Measurements from ENCODE around the gene DYNLRB1. TPM values are rescaled to one million over a fixed set of nuclear protein-coding genes. Genes with fewer than 3 reads are reported as not detected.

The DYNLRB1 gene
- total RNA-seq, 2 donors from 2014 or later, result 115 TPM

GRCh38 chr20:34529742-34530141 is 13.5 kb downstream of the DYNLRB1 start:
- ATAC-seq (no peak), DNase-seq (peak in 1 of 2 donors; percentile 12)
- intact Hi-C loops (cut with DNase I, micrococcal nuclease), result no loop called here

- intact Hi-C loops (cut with DNase I, micrococcal nuclease), result no loop called here
- ATAC-seq (no peak), DNase-seq (peak in 1 of 2 donors; percentile 21)
Observed at GRCh38 chr20:34530342-34530741, 14.1 kb downstream of the DYNLRB1 start.

- ATAC-seq (no peak), DNase-seq (peak in 1 of 2 donors; percentile 14)
- intact Hi-C loops (cut with DNase I, micrococcal nuclease), result no loop called here
Observed at GRCh38 chr20:34531608-34532265, 15.5 kb downstream of the DYNLRB1 start.

- DNase-seq (peak in 1 of 2 donors; percentile 4), ATAC-seq (no peak)
- intact Hi-C loops (cut with DNase I, micrococcal nuclease), result no loop called here
Observed at GRCh38 chr20:34532320-34532719, 16.1 kb downstream of the DYNLRB1 start.

GRCh38 chr20:34532756-34533155 is 16.5 kb downstream of the DYNLRB1 start:
- ATAC-seq (no peak), DNase-seq (peak in 1 of 2 donors; percentile 3)
- intact Hi-C loops (cut with DNase I, micrococcal nuclease), result no loop called here

DNA sequence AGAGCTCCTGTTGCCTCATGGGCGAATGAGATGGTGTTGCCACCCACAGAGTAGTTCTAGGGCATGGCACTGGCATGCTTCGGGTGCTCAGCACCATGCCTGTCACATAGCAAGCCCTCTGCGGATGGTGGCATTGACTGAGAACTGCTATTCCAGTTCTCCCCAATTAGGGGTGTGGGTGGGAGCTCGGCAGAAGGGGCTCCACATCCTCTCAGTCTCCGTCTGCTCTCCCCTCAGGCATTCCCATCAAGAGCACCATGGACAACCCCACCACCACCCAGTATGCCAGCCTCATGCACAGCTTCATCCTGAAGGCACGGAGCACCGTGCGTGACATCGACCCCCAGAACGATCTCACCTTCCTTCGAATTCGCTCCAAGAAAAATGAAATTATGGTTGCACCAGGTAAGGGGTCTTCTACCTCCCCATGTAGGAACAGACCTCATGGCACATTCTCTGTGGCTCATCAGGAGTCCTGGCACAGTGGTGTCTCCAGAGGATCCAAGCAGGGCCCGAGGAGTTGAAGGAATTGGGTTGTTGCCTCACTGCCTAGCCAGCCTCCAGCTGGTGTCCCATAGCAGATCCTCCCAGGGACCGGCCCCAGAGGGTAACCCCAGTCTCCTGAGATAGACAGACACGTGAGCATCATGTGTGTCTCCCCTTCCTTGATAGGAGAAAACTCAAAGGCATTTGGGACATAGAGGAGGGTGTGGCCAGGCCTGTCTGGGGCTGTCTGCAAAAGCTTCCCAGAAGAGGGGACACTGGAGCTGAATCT is 18.4 kb downstream of the DYNLRB1 start:
- ATAC-seq (no peak), DNase-seq (peak in 1 of 2 donors; percentile 16)
- intact Hi-C loops (cut with DNase I, micrococcal nuclease), result no loop called here

GRCh38 chr20:34535301-34535840 is 19.1 kb downstream of the DYNLRB1 start:
- intact Hi-C loops (cut with DNase I, micrococcal nuclease), result no loop called here
- ATAC-seq, result no peak

GRCh38 chr20:34535857-34536256 is 19.6 kb downstream of the DYNLRB1 start:
- intact Hi-C loops (cut with DNase I, micrococcal nuclease), result no loop called here
- DNase-seq (no peak), ATAC-seq (peak; percentile 24)

More at GRCh38 chr20:34535301-34535840, 19.1 kb downstream of the DYNLRB1 start:
- DNase-seq, result no peak

DNA sequence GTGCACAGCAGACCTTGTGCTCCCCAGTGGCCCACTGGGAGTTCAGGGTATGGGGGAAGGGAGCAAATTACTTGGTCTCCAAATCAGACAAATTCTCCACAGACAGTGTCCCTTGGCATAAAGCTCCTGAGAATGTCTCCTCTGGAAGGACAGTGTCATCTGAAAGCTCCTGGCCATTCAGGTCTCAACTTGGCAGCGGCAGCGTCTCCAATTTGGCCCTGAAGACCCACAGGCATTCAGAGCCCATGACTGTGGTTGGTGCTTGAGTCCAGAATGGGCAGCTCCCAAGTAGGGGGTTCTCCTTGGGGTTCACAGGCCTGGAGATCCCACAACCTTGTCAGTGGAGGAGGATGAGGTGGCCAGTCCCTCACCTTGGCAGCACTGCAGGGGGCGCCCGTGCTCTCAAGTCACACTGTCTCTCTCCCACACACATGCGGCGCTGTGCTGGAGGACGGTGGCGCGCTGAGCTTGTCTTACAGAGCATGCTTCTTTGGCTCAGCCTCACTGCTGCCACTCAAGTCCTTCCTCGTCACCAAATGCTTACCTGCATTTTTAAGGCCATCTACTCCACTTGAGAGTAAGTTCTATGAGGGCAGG is 20.7 kb downstream of the DYNLRB1 start:
- intact Hi-C loops (cut with DNase I, micrococcal nuclease), result no loop called here
- ATAC-seq (peak; percentile 83), DNase-seq (peak in 1 of 2 donors; percentile 79)

- no peak for DNase-seq
- intact Hi-C loops (cut with DNase I, micrococcal nuclease), result no loop called here
- no peak for ATAC-seq
Observed at GRCh38 chr20:34537651-34538050, 21.4 kb downstream of the DYNLRB1 start.

- ATAC-seq (peak; percentile 37), DNase-seq (peak in 1 of 2 donors; percentile 60)
- intact Hi-C loops (cut with DNase I, micrococcal nuclease), result no loop called here
Observed at GRCh38 chr20:34538671-34539123, 22.5 kb downstream of the DYNLRB1 start.

- intact Hi-C loops (cut with DNase I, micrococcal nuclease), result no loop called here
- no peak for ATAC-seq
- no peak for DNase-seq
Observed at GRCh38 chr20:34539756-34540155, 23.5 kb downstream of the DYNLRB1 start.

GRCh38 chr20:34540596-34541263 is 24.5 kb downstream of the DYNLRB1 start:
- intact Hi-C loops (cut with DNase I, micrococcal nuclease), result no loop called here
- ATAC-seq (no peak), DNase-seq (no peak)

DNA sequence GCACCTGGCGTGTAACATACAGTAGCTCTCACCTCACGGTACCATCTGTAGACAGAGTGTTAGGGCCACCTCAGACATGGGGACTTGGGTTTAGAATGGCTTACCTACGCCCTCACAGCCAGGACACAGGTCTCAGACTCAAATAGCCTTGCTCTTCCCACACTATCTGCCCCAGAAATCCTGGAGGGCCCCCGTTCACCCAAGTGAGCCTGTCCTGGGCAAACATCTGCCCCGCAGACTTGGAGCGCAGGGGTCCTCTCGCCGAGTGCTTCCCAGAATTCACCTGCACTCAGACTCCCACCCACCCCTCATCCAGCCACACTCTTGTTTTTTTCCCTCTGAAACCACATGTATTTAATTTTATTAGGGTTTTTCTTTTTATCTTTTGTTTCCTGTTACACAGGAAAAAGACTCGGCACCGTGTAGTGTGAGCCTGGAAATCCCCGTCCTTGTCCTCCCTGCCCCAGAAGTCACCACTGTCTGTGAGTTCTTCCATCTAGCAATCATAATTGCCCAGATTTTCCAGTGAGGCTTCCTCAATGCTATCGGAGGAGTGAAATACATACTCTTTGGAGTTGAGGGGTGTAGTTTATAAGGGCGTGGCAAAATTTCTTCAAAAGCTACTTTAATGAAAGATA is 25.2 kb downstream of the DYNLRB1 start:
- ATAC-seq, result no peak
- DNase-seq, result no peak
- intact Hi-C loops (cut with DNase I, micrococcal nuclease), result no loop called here

GRCh38 chr20:34541917-34542316 is 25.7 kb downstream of the DYNLRB1 start:
- intact Hi-C loops (cut with DNase I, micrococcal nuclease), result no loop called here
- DNase-seq (no peak), ATAC-seq (no peak)

DNA sequence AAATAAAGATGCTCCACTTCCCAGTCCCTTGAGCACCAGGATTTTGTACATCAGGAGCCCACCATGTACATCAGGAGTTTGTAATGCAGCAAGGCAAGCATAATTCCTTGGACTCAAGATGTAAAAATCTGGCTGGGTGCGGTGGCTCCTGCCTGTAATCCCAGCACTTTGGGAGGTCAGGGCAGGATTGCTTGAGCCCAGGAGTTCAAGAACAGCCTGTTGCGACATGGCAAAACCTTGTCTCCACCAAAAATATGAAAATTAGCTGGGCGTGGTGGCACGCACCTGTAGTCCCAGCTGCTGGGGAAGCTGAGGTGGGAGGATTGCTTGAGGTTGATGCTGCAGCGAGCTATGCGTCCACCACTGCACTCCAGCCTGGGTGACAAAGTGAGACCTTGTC is 26.2 kb downstream of the DYNLRB1 start:
- intact Hi-C loops (cut with DNase I, micrococcal nuclease), result no loop called here
- ATAC-seq, result no peak

DNA sequence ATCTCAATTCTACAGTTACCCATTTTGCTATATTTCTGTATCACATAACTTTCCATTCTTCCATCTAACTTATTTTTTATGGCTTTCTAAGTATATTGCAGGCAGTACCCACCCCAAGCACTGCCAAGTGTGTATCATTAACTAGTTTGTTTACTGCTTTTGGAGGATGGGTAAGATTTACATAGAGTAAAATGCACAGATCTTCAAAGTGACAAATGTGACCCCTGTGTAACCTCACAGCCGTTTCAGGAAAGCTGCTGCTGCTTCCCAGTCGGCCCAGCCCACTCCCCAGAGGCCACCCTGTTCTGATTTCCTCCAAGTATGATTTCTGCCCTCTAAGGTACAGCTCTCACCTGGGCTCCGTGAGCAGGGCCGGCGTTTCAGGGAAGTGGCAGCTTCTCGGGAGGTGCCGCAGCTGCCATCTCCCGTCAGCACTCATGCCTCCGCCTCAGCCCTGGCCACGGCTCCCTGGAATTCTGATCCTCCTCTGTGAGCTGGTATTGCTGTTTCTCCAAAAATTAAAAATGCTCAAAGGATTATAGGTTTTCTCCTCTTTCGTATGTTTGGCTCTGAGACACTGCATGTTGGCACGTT is 27.3 kb downstream of the DYNLRB1 start:
- intact Hi-C loops (cut with DNase I, micrococcal nuclease), result no loop called here
- DNase-seq, result peak in 1 of 2 donors; percentile 51
- peak; percentile 55 for ATAC-seq

More for the DNA sequence above, 26.2 kb downstream of the DYNLRB1 start:
- DNase-seq, result no peak

- DNase-seq, result no peak
- ATAC-seq, result peak; percentile 57
- intact Hi-C loops (cut with DNase I, micrococcal nuclease), result no loop called here
Observed at GRCh38 chr20:34544109-34544796, 28.0 kb downstream of the DYNLRB1 start.

All from left colon (tissue), 2 donors.